Activated naive CD8-positive, alpha-beta T cell (primary cell): ENCODE results near the gene CH25H.
"Not testable (repeated sequence)": the region's sequence is repeated elsewhere in the genome, so short reads cannot be mapped to it uniquely, and the experiment has no call there.

Experiments used
- H3K27ac Mint-ChIP-seq: one replicate; pipeline ENCODE4 v1.8.0; 2021; ENCODE audit warnings: mixed read lengths
- H3K27me3 Mint-ChIP-seq: one replicate; pipeline ENCODE4 v1.8.0; 2021; ENCODE audit warnings: mixed read lengths
- H3K36me3 Mint-ChIP-seq: one replicate; pipeline ENCODE4 v1.8.0; 2021; ENCODE audit warnings: mixed read lengths
- H3K4me1 Mint-ChIP-seq: one replicate; pipeline ENCODE4 v1.8.0; 2021; ENCODE audit warnings: low read depth, mixed read lengths
- H3K4me3 Mint-ChIP-seq: one replicate; pipeline ENCODE4 v1.8.0; 2021; ENCODE audit warnings: mild to moderate bottlenecking, mixed read lengths
- H3K9me3 Mint-ChIP-seq: one replicate; pipeline ENCODE4 v1.8.0; 2021; ENCODE audit warnings: low read depth, mixed read lengths

CH25H gene

GRCh38 chr10:89215511-89215910, 8.4 kb upstream of the CH25H start:
- H3K27ac Mint-ChIP-seq, result no peak overlapping the region
- H3K4me3 Mint-ChIP-seq, result no peak overlapping the region
- no peaks in the 10 kb centered on the region for H3K9me3 Mint-ChIP-seq
- H3K4me1 Mint-ChIP-seq, result peaks cover 11% of the 10 kb centered on the region
- H3K36me3 Mint-ChIP-seq, result no peaks in the 10 kb centered on the region
- no peaks in the 10 kb centered on the region for H3K27me3 Mint-ChIP-seq

- Mint-ChIP-seq H3K4me3 (no peak overlapping the region), H3K4me1 (peaks cover 11% of the 10 kb centered on the region), H3K27me3 (peaks cover 4% of the 10 kb centered on the region), H3K27ac (no peak overlapping the region), H3K36me3 (no peaks in the 10 kb centered on the region), H3K9me3 (no peaks in the 10 kb centered on the region)
These were observed 7.5 kb upstream of the CH25H start for GRCh38 chr10:89214566-89215165.

- no peak overlapping the region for H3K27ac Mint-ChIP-seq
- H3K36me3 Mint-ChIP-seq, result no peaks in the 10 kb centered on the region
- no peak overlapping the region for H3K4me3 Mint-ChIP-seq
- H3K9me3 Mint-ChIP-seq, result no peaks in the 10 kb centered on the region
- peaks cover 7% of the 10 kb centered on the region for H3K27me3 Mint-ChIP-seq
- H3K4me1 Mint-ChIP-seq, result peaks cover 12% of the 10 kb centered on the region
These were observed 6.2 kb upstream of the CH25H start for GRCh38 chr10:89213191-89213808.

GRCh38 chr10:89210794-89211425, 3.8 kb upstream of the CH25H start:
- Mint-ChIP-seq H3K9me3 (no peaks in the 10 kb centered on the region), H3K27me3 (peaks cover 19% of the 10 kb centered on the region), H3K4me1 (peaks cover 17% of the 10 kb centered on the region), H3K27ac (no peak overlapping the region), H3K36me3 (no peaks in the 10 kb centered on the region), H3K4me3 (no peak overlapping the region)

GRCh38 chr10:89209718-89210117, 2.6 kb upstream of the CH25H start:
- peaks cover 24% of the 10 kb centered on the region for H3K27me3 Mint-ChIP-seq
- no peak overlapping the region for H3K27ac Mint-ChIP-seq
- peaks cover 17% of the 10 kb centered on the region for H3K4me1 Mint-ChIP-seq
- H3K9me3 Mint-ChIP-seq, result no peaks in the 10 kb centered on the region
- H3K36me3 Mint-ChIP-seq, result no peaks in the 10 kb centered on the region
- no peak overlapping the region for H3K4me3 Mint-ChIP-seq

GRCh38 chr10:89207801-89208551, 859 bp upstream of the CH25H start:
- H3K4me3 Mint-ChIP-seq, result peak overlapping the region; percentile 89
- no peaks in the 10 kb centered on the region for H3K9me3 Mint-ChIP-seq
- H3K27me3 Mint-ChIP-seq, result peaks cover 24% of the 10 kb centered on the region
- no peaks in the 10 kb centered on the region for H3K36me3 Mint-ChIP-seq
- H3K4me1 Mint-ChIP-seq, result peaks cover 16% of the 10 kb centered on the region
- no peak overlapping the region for H3K27ac Mint-ChIP-seq

- Mint-ChIP-seq H3K27ac (no peak overlapping the region), H3K4me3 (peak overlapping the region; percentile 89), H3K4me1 (peaks cover 14% of the 10 kb centered on the region), H3K27me3 (peaks cover 24% of the 10 kb centered on the region), H3K9me3 (no peaks in the 10 kb centered on the region), H3K36me3 (no peaks in the 10 kb centered on the region)
These were observed 526 bp downstream of the CH25H start for GRCh38 chr10:89206402-89207180.

- Mint-ChIP-seq H3K4me1 (peaks cover 14% of the 10 kb centered on the region), H3K9me3 (no peaks in the 10 kb centered on the region), H3K27me3 (peaks cover 22% of the 10 kb centered on the region), H3K36me3 (no peaks in the 10 kb centered on the region), H3K4me3 (no peak overlapping the region), H3K27ac (no peak overlapping the region)
These were observed 2.4 kb downstream of the CH25H start for GRCh38 chr10:89204621-89205185.

- Mint-ChIP-seq H3K9me3 (no peaks in the 10 kb centered on the region), H3K4me3 (no peak overlapping the region), H3K4me1 (peaks cover 12% of the 10 kb centered on the region), H3K27me3 (peaks cover 19% of the 10 kb centered on the region), H3K36me3 (no peaks in the 10 kb centered on the region), H3K27ac (no peak overlapping the region)
These were observed 3.9 kb downstream of the CH25H start for GRCh38 chr10:89203237-89203636.

- Mint-ChIP-seq H3K27ac (no peak overlapping the region), H3K9me3 (no peaks in the 10 kb centered on the region), H3K36me3 (no peaks in the 10 kb centered on the region), H3K4me3 (no peak overlapping the region), H3K27me3 (peaks cover 16% of the 10 kb centered on the region), H3K4me1 (peaks cover 8% of the 10 kb centered on the region)
These were observed 5.1 kb downstream of the CH25H start for GRCh38 chr10:89202033-89202425.

- no peaks in the 10 kb centered on the region for H3K36me3 Mint-ChIP-seq
- peaks cover 12% of the 10 kb centered on the region for H3K27me3 Mint-ChIP-seq
These were observed 5.6 kb downstream of the CH25H start for GRCh38 chr10:89201345-89202032.

GRCh38 chr10:89197473-89197872, 9.6 kb downstream of the CH25H start:
- Mint-ChIP-seq H3K4me3 (no peak overlapping the region), H3K27ac (peak overlapping the region; percentile 13), H3K4me1 (no peaks in the 10 kb centered on the region), H3K27me3 (peaks cover 2% of the 10 kb centered on the region), H3K9me3 (no peaks in the 10 kb centered on the region), H3K36me3 (no peaks in the 10 kb centered on the region)

More at GRCh38 chr10:89201345-89202032, 5.6 kb downstream of the CH25H start:
- peaks cover 3% of the 10 kb centered on the region for H3K4me1 Mint-ChIP-seq
- H3K9me3 Mint-ChIP-seq, result no peaks in the 10 kb centered on the region
- H3K27ac Mint-ChIP-seq, result no peak overlapping the region
- H3K4me3 Mint-ChIP-seq, result no peak overlapping the region

GRCh38 chr10:89191301-89191700, 15.8 kb downstream of the CH25H start:
- H3K4me1 Mint-ChIP-seq, result not testable (repeated sequence)

GRCh38 chr10:89189211-89189734, 17.8 kb downstream of the CH25H start:
- H3K4me1 Mint-ChIP-seq, result peaks cover 6% of the 10 kb centered on the region
- H3K27ac Mint-ChIP-seq, result no peak overlapping the region
- H3K27me3 Mint-ChIP-seq, result peaks cover 1% of the 10 kb centered on the region
- H3K4me3 Mint-ChIP-seq, result no peak overlapping the region
- no peaks in the 10 kb centered on the region for H3K36me3 Mint-ChIP-seq
- no peaks in the 10 kb centered on the region for H3K9me3 Mint-ChIP-seq

More at GRCh38 chr10:89191301-89191700, 15.8 kb downstream of the CH25H start:
- not testable (repeated sequence) for H3K27ac Mint-ChIP-seq, H3K27me3 Mint-ChIP-seq, H3K9me3 Mint-ChIP-seq, H3K36me3 Mint-ChIP-seq, H3K4me3 Mint-ChIP-seq
